Measurements from ENCODE around the gene KIAA0513. TPM values are rescaled to one million over a fixed set of nuclear protein-coding genes. Genes with fewer than 3 reads are reported as not detected.
"Not testable (repeated sequence)": the region's sequence is repeated elsewhere in the genome, so short reads cannot be mapped to it uniquely, and the experiment has no call there.

Gene KIAA0513
- total RNA-seq, 1 donor from 2014 or later: 16.3 TPM

GRCh38 chr16:85028685-85029407 lies 1.3 kb downstream of the KIAA0513 start:
- no peaks in the 10 kb centered on the region for H3K9me3 Mint-ChIP-seq (ENCODE audit: low read depth)

DNA sequence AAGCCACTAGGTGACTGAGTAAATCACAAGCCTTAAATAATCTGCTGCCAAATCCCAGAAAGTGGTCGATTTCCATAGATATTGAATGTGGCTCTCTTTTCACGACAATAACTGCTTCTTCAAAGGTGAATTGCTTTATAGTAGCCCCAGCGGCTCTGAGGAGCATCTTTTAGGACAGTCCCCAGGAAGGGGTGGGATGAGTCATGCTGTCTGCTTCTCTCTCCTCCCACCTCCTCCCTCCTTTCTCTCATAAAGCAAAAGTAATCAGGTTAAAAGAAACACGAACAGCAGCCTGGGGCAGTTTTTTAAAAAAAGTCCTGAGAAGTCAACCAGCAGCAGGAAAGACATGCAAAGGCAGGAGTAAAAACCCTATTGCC lies 1.8 kb downstream of the KIAA0513 start:
- peaks cover 18% of the 10 kb centered on the region for H3K4me1 Mint-ChIP-seq (ENCODE audit: low read depth)
- H3K27ac Mint-ChIP-seq: no peak overlapping the region
- no peak for DNase-seq (ENCODE audit: low spot score, unreplicated experiment)
- H3K9me3 Mint-ChIP-seq (ENCODE audit: low read depth): no peaks in the 10 kb centered on the region
- H3K4me3 Mint-ChIP-seq (ENCODE audit: low read depth): peak overlapping the region; percentile 77
- H3K27me3 Mint-ChIP-seq: peaks cover 9% of the 10 kb centered on the region
- peaks cover 6% of the 10 kb centered on the region for H3K36me3 Mint-ChIP-seq (ENCODE audit: insufficient read depth)
- TF ChIP-seq, protein P1, sequence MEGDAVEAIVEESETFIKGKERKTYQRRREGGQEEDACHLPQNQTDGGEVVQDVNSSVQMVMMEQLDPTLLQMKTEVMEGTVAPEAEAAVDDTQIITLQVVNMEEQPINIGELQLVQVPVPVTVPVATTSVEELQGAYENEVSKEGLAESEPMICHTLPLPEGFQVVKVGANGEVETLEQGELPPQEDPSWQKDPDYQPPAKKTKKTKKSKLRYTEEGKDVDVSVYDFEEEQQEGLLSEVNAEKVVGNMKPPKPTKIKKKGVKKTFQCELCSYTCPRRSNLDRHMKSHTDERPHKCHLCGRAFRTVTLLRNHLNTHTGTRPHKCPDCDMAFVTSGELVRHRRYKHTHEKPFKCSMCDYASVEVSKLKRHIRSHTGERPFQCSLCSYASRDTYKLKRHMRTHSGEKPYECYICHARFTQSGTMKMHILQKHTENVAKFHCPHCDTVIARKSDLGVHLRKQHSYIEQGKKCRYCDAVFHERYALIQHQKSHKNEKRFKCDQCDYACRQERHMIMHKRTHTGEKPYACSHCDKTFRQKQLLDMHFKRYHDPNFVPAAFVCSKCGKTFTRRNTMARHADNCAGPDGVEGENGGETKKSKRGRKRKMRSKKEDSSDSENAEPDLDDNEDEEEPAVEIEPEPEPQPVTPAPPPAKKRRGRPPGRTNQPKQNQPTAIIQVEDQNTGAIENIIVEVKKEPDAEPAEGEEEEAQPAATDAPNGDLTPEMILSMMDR (IDR thresholded peaks at IDR 0.05; ENCODE audit: unreplicated experiment): no peak

More at GRCh38 chr16:85028685-85029407, 1.3 kb downstream of the KIAA0513 start:
- H3K27me3 Mint-ChIP-seq: peaks cover 9% of the 10 kb centered on the region
- H3K36me3 Mint-ChIP-seq (ENCODE audit: insufficient read depth): peaks cover 5% of the 10 kb centered on the region
- TF ChIP-seq, protein P1 (IDR thresholded peaks at IDR 0.05; ENCODE audit: unreplicated experiment): no peak
- DNase-seq (ENCODE audit: low spot score, unreplicated experiment): no peak
- H3K27ac Mint-ChIP-seq: peak overlapping the region; percentile 91
- peaks cover 18% of the 10 kb centered on the region for H3K4me1 Mint-ChIP-seq (ENCODE audit: low read depth)
- H3K4me3 Mint-ChIP-seq (ENCODE audit: low read depth): peak overlapping the region; percentile 77

- Mint-ChIP-seq H3K9me3 (ENCODE audit: low read depth) (no peaks in the 10 kb centered on the region), H3K27me3 (peaks cover 9% of the 10 kb centered on the region), H3K27ac (no peak overlapping the region), H3K36me3 (ENCODE audit: insufficient read depth) (peaks cover 6% of the 10 kb centered on the region), H3K4me3 (ENCODE audit: low read depth) (no peak overlapping the region), H3K4me1 (ENCODE audit: low read depth) (peaks cover 18% of the 10 kb centered on the region)
- DNase-seq (ENCODE audit: low spot score, unreplicated experiment): no peak
- TF ChIP-seq, protein P1 (IDR thresholded peaks at IDR 0.05; ENCODE audit: unreplicated experiment): no peak
Measured at GRCh38 chr16:85029981-85030401, 2.4 kb downstream of the KIAA0513 start.

DNA sequence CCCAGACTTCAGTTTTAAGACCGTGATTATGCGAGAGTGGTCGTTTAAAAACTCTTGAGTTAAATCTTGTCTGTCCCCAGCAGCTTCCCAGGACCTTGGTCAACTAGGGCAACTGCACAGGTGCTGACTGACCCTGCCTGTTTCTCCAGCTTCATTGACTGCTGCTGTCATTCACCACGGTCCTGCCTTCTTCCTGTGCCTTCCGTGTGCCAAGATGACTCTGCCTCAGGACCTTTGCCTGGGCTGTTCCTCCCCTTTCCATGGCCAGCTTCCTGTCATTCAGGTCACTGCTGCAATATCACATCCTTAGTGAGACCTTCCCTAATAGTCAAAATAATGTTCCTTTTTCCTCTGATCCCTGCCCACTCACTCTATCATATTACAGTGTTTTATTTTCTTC lies 3.9 kb downstream of the KIAA0513 start:
- Mint-ChIP-seq H3K4me1 (ENCODE audit: low read depth) (peaks cover 15% of the 10 kb centered on the region), H3K36me3 (ENCODE audit: insufficient read depth) (peaks cover 8% of the 10 kb centered on the region), H3K27ac (no peak overlapping the region), H3K9me3 (ENCODE audit: low read depth) (no peaks in the 10 kb centered on the region), H3K4me3 (ENCODE audit: low read depth) (no peak overlapping the region), H3K27me3 (peaks cover 9% of the 10 kb centered on the region)
- TF ChIP-seq, protein P1 (IDR thresholded peaks at IDR 0.05; ENCODE audit: unreplicated experiment): no peak
- no peak for DNase-seq (ENCODE audit: low spot score, unreplicated experiment)

GRCh38 chr16:85032187-85032586 lies 4.6 kb downstream of the KIAA0513 start:
- H3K27me3 Mint-ChIP-seq; H3K36me3 Mint-ChIP-seq (ENCODE audit: insufficient read depth); DNase-seq (ENCODE audit: low spot score, unreplicated experiment); H3K4me3 Mint-ChIP-seq (ENCODE audit: low read depth); H3K9me3 Mint-ChIP-seq (ENCODE audit: low read depth); H3K27ac Mint-ChIP-seq: not testable (repeated sequence)
- peaks cover 11% of the 10 kb centered on the region for H3K4me1 Mint-ChIP-seq (ENCODE audit: low read depth)

GRCh38 chr16:85033171-85033570 lies 5.6 kb downstream of the KIAA0513 start:
- Mint-ChIP-seq H3K4me3 (ENCODE audit: low read depth) (no peak overlapping the region), H3K27me3 (peaks cover 9% of the 10 kb centered on the region), H3K36me3 (ENCODE audit: insufficient read depth) (peaks cover 8% of the 10 kb centered on the region), H3K4me1 (ENCODE audit: low read depth) (peaks cover 9% of the 10 kb centered on the region), H3K9me3 (ENCODE audit: low read depth) (no peaks in the 10 kb centered on the region), H3K27ac (no peak overlapping the region)
- no peak for DNase-seq (ENCODE audit: low spot score, unreplicated experiment)
- TF ChIP-seq, protein P1 (IDR thresholded peaks at IDR 0.05; ENCODE audit: unreplicated experiment): no peak

Measured in progenitor cell of endocrine pancreas (in vitro differentiated cells).